Stomach smooth muscle (tissue), 2 donors: Measurements from ENCODE around the gene TICAM1.
"Not testable (repeated sequence)": the region's sequence is repeated elsewhere in the genome, so short reads cannot be mapped to it uniquely, and the experiment has no call there.

Experiments
- H3K27ac ChIP-seq: one replicate; pipeline ENCODE4 v1.7.0; 2013; ENCODE audit warnings: mild to moderate bottlenecking, low read length, inconsistent platforms
- H3K27me3 ChIP-seq, 2 donors: one replicate each; pipeline ENCODE4 v1.7.0; 2013; ENCODE audit warnings: low read length in 2 of 2; ENCODE audit not compliant: insufficient read depth in 2 of 2, control insufficient read depth in 1 of 2
- H3K36me3 ChIP-seq, 2 donors: one replicate each; pipeline ENCODE4 v1.7.0; 2013; ENCODE audit warnings: low read length in 2 of 2; ENCODE audit not compliant: control insufficient read depth in 2 of 2, insufficient read depth in 2 of 2
- H3K4me1 ChIP-seq: one replicate; pipeline ENCODE4 v1.7.0; 2013; ENCODE audit warnings: low read length; ENCODE audit not compliant: control insufficient read depth, insufficient read depth
- H3K4me3 ChIP-seq, 2 donors: one replicate each; pipeline ENCODE4 v1.7.0; 2013; ENCODE audit warnings: low read length in 2 of 2
- H3K9ac ChIP-seq, 2 donors: one replicate each; pipeline ENCODE4 v1.7.0; 2013; ENCODE audit warnings: low read length in 2 of 2, mild to moderate bottlenecking in 1 of 2
- H3K9me3 ChIP-seq, 2 donors: one replicate each; pipeline ENCODE4 v1.7.0; 2013; ENCODE audit warnings: low read length in 2 of 2; ENCODE audit not compliant: control insufficient read depth in 2 of 2
- donor health status: healthy.
- donor health status: Pancreatic carcinoma.

The TICAM1 gene

DNA sequence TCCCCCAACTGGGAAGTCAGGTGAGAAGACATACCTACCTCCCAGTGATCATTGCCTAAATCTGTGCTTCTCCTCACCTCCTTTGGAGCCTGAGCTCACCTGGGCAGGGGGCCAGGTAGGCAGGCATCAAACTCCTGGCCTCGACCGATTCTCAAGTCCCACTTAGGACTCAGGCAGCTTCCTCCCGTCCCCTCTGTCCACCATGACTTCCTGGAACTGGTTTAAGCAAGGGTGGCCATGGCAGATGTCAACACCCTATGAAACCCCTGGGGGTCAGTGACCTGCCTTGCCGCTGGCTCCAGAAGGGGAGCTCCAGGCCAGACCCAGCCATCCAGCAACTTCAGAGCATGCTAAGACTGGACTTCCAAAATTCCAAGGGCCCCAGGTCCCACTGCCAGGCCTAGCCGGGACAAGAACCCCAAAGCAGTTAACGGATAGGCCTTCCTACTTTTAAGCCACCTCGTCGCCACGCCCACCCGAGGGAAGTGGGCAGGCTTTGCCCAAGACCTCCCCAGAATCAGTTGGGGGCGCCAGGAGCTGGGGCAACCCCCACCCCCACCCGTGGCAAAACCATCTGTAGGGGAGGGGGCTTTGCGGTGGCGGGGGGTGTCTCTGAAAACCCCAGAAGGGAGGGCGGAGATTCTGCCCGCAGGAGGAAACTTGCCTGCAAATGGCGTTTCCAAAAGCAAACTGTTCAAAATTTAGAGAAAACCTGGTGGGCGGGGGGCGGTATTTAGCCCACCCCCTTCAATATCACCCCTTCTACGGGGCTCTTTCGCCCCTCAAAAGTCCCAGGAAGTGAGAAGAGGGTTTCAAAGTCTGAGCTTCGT is 35.3 kb upstream of the TICAM1 start:
- Histone ChIP-seq H3K9ac (peak overlapping the region; percentile 76 to 80), H3K27ac (peak overlapping the region; percentile 69), H3K9me3 (no peaks in the 10 kb centered on the region), H3K27me3 (peaks cover 0 to 2% of the 10 kb centered on the region in 2 donors), H3K4me3 (peak overlapping the region; percentile 71 to 80), H3K36me3 (peaks cover 0 to 3% of the 10 kb centered on the region in 2 donors), H3K4me1 (peaks cover 13% of the 10 kb centered on the region)

GRCh38 chr19:4861147-4861546 is 29.6 kb upstream of the TICAM1 start:
- Histone ChIP-seq H3K36me3 (peaks cover 4 to 15% of the 10 kb centered on the region in 2 donors), H3K4me3 (no peak overlapping the region), H3K9ac (no peak overlapping the region), H3K27ac (no peak overlapping the region), H3K27me3 (no peaks in the 10 kb centered on the region), H3K9me3 (no peaks in the 10 kb centered on the region), H3K4me1 (no peaks in the 10 kb centered on the region)

- Histone ChIP-seq H3K27ac (no peak overlapping the region), H3K27me3 (no peaks in the 10 kb centered on the region), H3K4me3 (no peak overlapping the region), H3K4me1 (no peaks in the 10 kb centered on the region), H3K9ac (no peak overlapping the region), H3K9me3 (no peaks in the 10 kb centered on the region), H3K36me3 (peaks cover 4 to 18% of the 10 kb centered on the region in 2 donors)
Measured at GRCh38 chr19:4859697-4860096, 28.2 kb upstream of the TICAM1 start.

DNA sequence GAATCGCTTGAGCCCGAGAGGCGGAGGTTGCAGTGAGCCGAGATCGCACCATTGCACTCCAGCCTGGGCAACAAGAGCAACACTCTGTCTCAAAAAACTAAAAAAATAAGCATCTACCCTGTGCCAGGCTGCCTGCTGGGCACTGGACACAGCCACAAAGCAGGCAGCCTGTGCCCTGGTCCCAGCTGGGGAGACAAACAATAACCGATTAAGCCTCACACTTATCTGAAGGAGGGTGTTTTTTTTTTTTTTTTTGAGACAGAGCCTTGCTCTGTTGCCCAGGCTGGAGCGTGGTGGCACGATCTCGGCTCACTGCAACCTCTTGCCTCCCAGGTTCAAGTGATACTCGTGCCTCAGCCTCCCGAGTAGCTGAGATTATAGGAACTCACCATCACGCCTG is 25.0 kb upstream of the TICAM1 start:
- H3K4me1 ChIP-seq, H3K27ac ChIP-seq, H3K9me3 ChIP-seq, H3K9ac ChIP-seq, H3K27me3 ChIP-seq, H3K4me3 ChIP-seq: not testable (repeated sequence)
- H3K36me3 ChIP-seq: peaks cover 4 to 15% of the 10 kb centered on the region in 2 donors

GRCh38 chr19:4853506-4853905 is 22.0 kb upstream of the TICAM1 start:
- not testable (repeated sequence) for H3K36me3 ChIP-seq, H3K4me1 ChIP-seq

GRCh38 chr19:4852484-4852883 is 21.0 kb upstream of the TICAM1 start:
- no peaks in the 10 kb centered on the region for H3K4me1 ChIP-seq
- H3K27me3 ChIP-seq: no peaks in the 10 kb centered on the region
- no peak overlapping the region for H3K4me3 ChIP-seq
- no peak overlapping the region for H3K27ac ChIP-seq
- peaks cover 0 to 8% of the 10 kb centered on the region in 2 donors for H3K36me3 ChIP-seq
- H3K9ac ChIP-seq: no peak overlapping the region
- no peaks in the 10 kb centered on the region for H3K9me3 ChIP-seq

More at GRCh38 chr19:4853506-4853905, 22.0 kb upstream of the TICAM1 start:
- not testable (repeated sequence) for H3K9ac ChIP-seq, H3K4me3 ChIP-seq, H3K9me3 ChIP-seq, H3K27ac ChIP-seq, H3K27me3 ChIP-seq

- no peak overlapping the region for H3K4me3 ChIP-seq
- no peaks in the 10 kb centered on the region for H3K9me3 ChIP-seq
- no peaks in the 10 kb centered on the region for H3K27me3 ChIP-seq
- no peak overlapping the region for H3K27ac ChIP-seq
- H3K36me3 ChIP-seq: peaks cover 0 to 8% of the 10 kb centered on the region in 2 donors
- H3K4me1 ChIP-seq: no peaks in the 10 kb centered on the region
- H3K9ac ChIP-seq: no peak overlapping the region
Measured at GRCh38 chr19:4851551-4852290, 20.2 kb upstream of the TICAM1 start.

- H3K9me3 ChIP-seq: no peaks in the 10 kb centered on the region
- H3K4me3 ChIP-seq: no peak overlapping the region
- H3K36me3 ChIP-seq: peaks cover 3 to 7% of the 10 kb centered on the region in 2 donors
- no peaks in the 10 kb centered on the region for H3K27me3 ChIP-seq
- H3K4me1 ChIP-seq: peaks cover 3% of the 10 kb centered on the region
- no peak overlapping the region for H3K9ac ChIP-seq
- H3K27ac ChIP-seq: no peak overlapping the region
Measured at GRCh38 chr19:4849019-4849418, 17.5 kb upstream of the TICAM1 start.

DNA sequence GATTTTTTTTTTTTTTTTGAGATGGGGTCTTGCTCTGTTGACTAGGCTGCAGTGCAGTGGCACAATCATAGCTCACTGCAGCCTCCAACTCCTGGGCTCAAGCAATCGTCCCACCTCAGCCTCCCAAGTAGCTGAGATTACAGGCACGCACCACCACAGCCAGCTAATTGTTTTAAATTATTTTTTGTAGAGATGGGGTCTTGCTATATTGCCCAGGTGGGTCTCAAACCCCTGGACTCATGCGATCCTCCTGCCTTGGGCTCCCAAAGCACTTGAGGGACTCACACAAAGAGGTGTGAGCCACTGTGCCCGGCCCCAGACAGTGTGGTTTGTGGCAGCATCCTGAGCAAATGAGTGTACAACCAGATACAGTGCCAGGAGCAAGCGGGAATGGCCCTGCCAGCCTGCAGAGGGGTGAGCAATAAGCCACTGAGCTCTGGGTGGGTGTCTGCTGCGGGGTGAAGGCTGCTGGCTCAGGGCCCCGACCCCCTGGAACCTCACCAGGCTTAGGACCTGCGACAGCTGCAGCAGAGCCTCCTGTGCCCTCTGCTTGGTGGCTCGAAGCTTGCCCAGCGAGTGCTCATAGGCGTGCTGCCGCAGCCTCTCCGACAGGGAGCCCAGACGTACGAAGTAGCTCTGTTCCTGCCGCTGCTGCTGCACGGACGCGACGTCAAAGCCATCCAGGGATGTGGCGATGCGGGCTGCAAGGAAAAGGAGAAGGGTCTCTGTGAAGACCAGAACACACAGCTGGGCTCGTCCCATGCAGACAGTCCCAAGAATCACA is 15.9 kb upstream of the TICAM1 start:
- Histone ChIP-seq H3K27ac (no peak overlapping the region), H3K4me1 (peaks cover 3% of the 10 kb centered on the region), H3K27me3 (no peaks in the 10 kb centered on the region), H3K9me3 (no peaks in the 10 kb centered on the region), H3K36me3 (peaks cover 6 to 10% of the 10 kb centered on the region in 2 donors), H3K4me3 (no peak overlapping the region), H3K9ac (no peak overlapping the region)

GRCh38 chr19:4845975-4846374 is 14.5 kb upstream of the TICAM1 start:
- not testable (repeated sequence) for H3K4me1 ChIP-seq, H3K9ac ChIP-seq, H3K9me3 ChIP-seq, H3K27ac ChIP-seq, H3K27me3 ChIP-seq, H3K4me3 ChIP-seq
- peaks cover 10 to 13% of the 10 kb centered on the region in 2 donors for H3K36me3 ChIP-seq
